Chondrocyte (in vitro differentiated cells): ENCODE measurements around the gene WDR55. TPM values are rescaled to one million over a fixed set of nuclear protein-coding genes. Genes with fewer than 3 reads are reported as not detected.

ENCODE experiments used
- DNase-seq: peaks from one replicate; pipeline ENCODE4 v3.0.0; 2021; ENCODE audit warnings: mixed read lengths, low spot score
- H3K27ac Mint-ChIP-seq: one replicate; pipeline ENCODE4 v1.8.0; 2021; ENCODE audit warnings: mild to moderate bottlenecking, moderate library complexity, mixed read lengths; ENCODE audit not compliant: unreplicated experiment
- H3K27me3 Mint-ChIP-seq: 2 replicates; pipeline ENCODE4 v1.8.0; 2021; ENCODE audit warnings: low read depth, mixed read lengths
- H3K36me3 Mint-ChIP-seq: 2 replicates; pipeline ENCODE4 v1.8.0; 2021; ENCODE audit warnings: low read depth, mixed read lengths
- H3K4me1 Mint-ChIP-seq: 2 replicates; pipeline ENCODE4 v1.8.0; 2021; ENCODE audit warnings: low read depth, mild to moderate bottlenecking, mixed read lengths
- H3K4me3 Mint-ChIP-seq: one replicate; pipeline ENCODE4 v1.8.0; 2021; ENCODE audit warnings: mild to moderate bottlenecking, moderate library complexity, mixed read lengths; ENCODE audit not compliant: unreplicated experiment
- H3K9me3 Mint-ChIP-seq: 2 replicates; pipeline ENCODE4 v1.8.0; 2021; ENCODE audit warnings: low read depth, mixed read lengths
- total RNA-seq: library from RNA; stranded (reverse); gene quantifications from 3 replicates; pipeline ENCODE4 v1.2.1, GENCODE V29; 2021
- TF ChIP-seq, protein P1 (sequence below): fragments of 200-600 bp; sonication (generic); IDR thresholded peaks from 2 replicates; pipeline ENCODE4 v1.5.0; 2021; ENCODE audit warnings: antibody characterized with exemption, mild to moderate bottlenecking, moderate library complexity

WDR55 gene
- total RNA-seq, 1 donor from 2014 or later: 24.5 TPM

DNA sequence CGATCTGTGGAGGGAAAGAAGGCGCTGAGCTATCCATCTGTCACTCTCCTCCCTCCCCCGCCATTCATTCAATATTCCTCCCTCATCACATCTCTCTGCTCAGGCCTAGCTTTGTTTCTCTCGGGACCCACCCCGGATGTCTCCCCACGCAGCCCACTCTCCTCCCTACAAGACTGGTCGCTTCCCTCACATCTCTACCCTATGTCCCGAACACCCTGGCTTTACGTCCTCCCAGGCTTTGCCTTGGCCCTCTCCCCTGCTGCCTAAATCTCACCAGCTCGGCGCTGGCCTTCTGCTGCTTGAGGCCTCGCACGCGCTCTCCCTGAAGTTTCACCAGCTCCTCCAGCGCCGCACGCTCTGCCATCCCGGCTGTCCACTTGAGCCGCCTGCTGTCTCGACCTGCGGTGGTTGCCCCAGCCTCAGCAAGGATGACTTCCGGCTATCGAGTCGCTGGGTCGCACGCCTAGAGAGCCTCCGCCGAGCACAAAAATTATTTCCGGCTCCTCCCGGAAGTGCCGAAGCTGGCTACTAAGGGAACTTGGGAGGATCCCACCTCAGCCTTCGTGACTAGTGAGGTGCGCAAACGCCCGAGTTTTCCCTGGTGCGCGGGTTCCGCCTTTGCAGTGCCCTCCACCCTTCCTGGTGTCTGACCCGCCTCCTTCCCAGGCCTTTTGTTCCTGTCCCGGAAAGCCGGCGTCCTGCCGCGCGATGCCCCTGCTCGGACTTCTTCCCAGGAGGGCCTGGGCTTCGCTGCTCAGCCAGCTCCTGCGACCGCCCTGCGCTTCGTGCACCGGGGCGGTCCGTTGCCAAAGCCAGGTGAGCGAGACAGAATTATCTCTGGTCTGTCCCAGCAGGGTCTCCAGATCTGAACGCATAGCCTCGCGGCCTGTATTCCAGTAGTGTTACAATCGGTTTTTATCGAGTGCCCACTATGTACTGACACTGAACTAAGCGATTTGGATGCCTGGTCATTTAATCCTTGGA, 26.5 kb downstream of the WDR55 start, which contains the start of the genes HARS1 and HARS2:
HARS1 (minus strand) TSS at position 430 of the 984 bp plus-strand sequence; CDS start at position 364, 66 bp downstream.
HARS2 (plus strand) TSS at position 515 of the 984 bp plus-strand sequence; CDS start at position 709, 194 bp downstream.
- Mint-ChIP-seq H3K9me3 (no peaks in the 10 kb centered on the region), H3K27me3 (no peaks in the 10 kb centered on the region), H3K4me3 (peak within 1 kb of the TSS; percentile 94), H3K36me3 (peaks cover 7% of the 10 kb centered on the region), H3K4me1 (peaks cover 33% of the 10 kb centered on the region), H3K27ac (peak within 1 kb of the TSS; percentile 97)
- TF ChIP-seq, protein P1, sequence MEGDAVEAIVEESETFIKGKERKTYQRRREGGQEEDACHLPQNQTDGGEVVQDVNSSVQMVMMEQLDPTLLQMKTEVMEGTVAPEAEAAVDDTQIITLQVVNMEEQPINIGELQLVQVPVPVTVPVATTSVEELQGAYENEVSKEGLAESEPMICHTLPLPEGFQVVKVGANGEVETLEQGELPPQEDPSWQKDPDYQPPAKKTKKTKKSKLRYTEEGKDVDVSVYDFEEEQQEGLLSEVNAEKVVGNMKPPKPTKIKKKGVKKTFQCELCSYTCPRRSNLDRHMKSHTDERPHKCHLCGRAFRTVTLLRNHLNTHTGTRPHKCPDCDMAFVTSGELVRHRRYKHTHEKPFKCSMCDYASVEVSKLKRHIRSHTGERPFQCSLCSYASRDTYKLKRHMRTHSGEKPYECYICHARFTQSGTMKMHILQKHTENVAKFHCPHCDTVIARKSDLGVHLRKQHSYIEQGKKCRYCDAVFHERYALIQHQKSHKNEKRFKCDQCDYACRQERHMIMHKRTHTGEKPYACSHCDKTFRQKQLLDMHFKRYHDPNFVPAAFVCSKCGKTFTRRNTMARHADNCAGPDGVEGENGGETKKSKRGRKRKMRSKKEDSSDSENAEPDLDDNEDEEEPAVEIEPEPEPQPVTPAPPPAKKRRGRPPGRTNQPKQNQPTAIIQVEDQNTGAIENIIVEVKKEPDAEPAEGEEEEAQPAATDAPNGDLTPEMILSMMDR: no peak
- DNase-seq: peak; percentile 97

DNA sequence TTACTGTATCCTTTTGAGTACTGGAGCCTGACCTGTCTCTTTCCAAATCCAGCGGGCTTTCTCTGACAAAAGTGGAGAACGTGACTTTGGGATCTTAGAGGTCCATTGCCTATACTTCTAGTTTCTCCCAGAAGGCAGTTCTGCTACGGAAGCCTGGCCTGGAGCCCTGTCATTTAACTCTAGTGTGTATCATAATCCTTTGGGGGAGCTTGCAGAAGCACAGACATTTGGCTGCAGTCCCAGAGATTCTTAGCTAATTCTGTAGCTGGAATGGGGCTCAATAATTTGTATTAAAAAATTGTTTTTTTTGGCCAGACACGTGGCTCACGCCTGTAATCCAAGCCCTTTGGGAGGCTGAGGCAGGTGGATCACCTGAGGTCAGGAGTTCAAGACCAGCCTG, 29.6 kb downstream of the WDR55 start:
- peaks cover 29% of the 10 kb centered on the region for H3K36me3 Mint-ChIP-seq
- no peak overlapping the region for H3K4me3 Mint-ChIP-seq
- TF ChIP-seq, protein P1: no peak
- H3K9me3 Mint-ChIP-seq: no peaks in the 10 kb centered on the region
- no peak overlapping the region for H3K27ac Mint-ChIP-seq
- H3K4me1 Mint-ChIP-seq: peaks cover 33% of the 10 kb centered on the region
- H3K27me3 Mint-ChIP-seq: no peaks in the 10 kb centered on the region
- DNase-seq: no peak

DNA sequence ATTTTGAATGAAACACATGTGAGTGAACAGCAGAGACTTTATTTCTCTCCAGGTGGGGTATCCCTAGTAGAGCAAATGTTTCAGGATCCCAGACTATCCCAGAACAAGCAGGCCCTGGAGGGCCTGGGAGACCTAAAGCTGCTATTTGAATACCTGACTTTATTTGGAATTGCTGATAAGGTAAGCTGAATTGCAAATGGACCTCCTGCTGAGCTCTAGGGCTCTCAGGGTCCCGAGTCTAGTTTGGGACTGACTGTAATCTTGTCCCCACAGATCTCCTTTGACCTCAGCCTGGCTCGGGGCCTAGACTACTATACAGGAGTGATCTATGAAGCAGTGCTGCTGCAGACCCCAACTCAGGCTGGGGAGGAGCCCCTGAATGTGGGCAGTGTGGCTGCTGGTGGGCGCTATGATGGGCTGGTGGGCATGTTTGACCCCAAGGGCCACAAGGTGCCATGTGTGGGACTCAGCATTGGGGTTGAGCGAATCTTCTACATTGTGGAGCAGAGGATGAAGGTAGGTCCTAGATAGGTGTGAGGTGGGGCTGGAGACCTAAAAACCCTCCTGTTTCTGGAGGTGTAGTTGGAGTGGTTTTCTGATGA, 32.3 kb downstream of the WDR55 start:
- no peak for DNase-seq
- Mint-ChIP-seq H3K4me3 (no peak overlapping the region), H3K4me1 (peaks cover 40% of the 10 kb centered on the region), H3K27me3 (no peaks in the 10 kb centered on the region), H3K27ac (peak overlapping the region; percentile 35), H3K9me3 (no peaks in the 10 kb centered on the region), H3K36me3 (peaks cover 37% of the 10 kb centered on the region)
- TF ChIP-seq, protein P1: no peak

DNA sequence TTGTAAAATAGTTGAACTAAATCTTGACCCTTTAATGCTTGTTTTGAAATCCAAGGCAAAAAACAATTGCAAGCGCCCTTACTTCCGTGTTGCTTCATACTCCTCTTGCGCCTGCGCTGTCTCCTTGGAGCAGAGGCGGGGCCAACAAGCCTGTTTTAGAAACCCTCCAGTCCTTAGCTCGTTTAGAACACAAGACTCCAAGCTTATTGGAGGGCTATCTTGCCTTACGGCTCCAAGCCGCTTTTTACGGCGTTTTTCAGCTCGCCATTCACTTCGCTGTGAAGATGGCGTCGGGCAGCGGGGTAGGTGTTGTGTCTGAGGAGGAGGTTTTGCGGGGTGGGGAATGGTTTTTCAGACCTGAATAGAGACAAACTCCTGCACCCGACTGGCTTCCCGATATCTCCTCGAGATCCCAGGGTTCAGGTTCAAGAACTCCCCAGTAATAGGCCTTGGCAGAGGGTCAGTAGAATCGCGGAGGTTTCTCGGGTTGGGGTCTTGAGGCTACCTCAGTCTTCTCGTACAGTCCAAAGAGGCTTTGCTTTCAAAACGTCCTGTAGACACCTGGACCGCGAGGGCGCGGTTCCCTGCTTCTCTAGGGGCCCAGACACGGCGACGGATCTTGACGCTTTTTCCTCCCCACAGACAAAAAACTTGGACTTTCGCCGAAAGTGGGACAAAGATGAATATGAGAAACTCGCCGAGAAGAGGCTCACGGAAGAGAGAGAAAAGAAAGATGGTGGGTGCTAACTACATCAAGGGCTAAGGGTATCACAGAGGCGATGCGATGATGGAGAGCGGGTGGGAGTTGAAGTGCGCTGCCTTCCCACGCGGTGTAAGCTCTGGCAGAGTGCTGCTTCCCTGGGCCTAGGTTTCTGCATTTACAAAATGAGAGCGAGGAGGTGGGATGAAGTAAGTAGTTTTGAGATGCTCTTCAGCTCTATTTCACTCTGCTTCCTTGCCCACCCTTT, 35.8 kb downstream of the WDR55 start, which contains the start of gene ZMAT2:
ZMAT2 (plus strand) TSS at position 271 of the 968 bp plus-strand sequence; CDS start at position 285, 14 bp downstream.
- TF ChIP-seq, protein P1: no peak
- Mint-ChIP-seq H3K9me3 (no peaks in the 10 kb centered on the region), H3K36me3 (peaks cover 52% of the 10 kb centered on the region), H3K27me3 (no peaks in the 10 kb centered on the region), H3K27ac (peak within 1 kb of the TSS; percentile 88), H3K4me1 (peaks cover 23% of the 10 kb centered on the region), H3K4me3 (peak within 1 kb of the TSS; percentile 88)
- peak; percentile 94 for DNase-seq
